ENCODE results near the gene TTC39B.
A peak's percentile ranks its signal among the peaks of the same experiment; 100 is the strongest.

The TTC39B gene

DNA sequence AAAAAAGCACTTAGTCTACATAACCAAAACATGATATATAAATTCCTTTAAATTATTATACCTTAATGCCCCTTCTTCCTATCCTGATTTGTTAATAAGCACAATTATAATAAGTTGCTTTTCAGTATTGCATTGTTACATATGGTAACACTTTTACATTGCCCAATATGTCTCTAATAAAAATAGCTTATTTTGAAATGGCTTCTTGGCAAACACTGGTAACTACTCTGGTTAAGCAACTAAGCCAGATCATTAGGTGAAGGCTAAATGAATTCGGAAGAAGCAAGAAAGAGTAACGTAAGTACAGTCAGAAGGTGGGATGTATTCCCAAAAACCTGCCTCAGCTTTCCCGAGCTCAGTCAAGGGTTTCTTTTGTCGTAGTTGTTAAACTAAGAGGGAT, 85.3 kb downstream of the TTC39B start:
- no peak overlapping the region for H3K4me3 ChIP-seq
- no peak for TF ChIP-seq POLR2AphosphoS5 (IDR thresholded peaks at IDR 0.05; ENCODE audit: borderline replicate concordance, low read depth, low read length)
- no peak for TF ChIP-seq FOXP2 (optimal IDR thresholded peaks at IDR 0.05; ENCODE audit: control extremely low read depth, extremely low read length, insufficient read depth)
- no peak for TF ChIP-seq EZH2 (IDR thresholded peaks at IDR 0.05)
- no peak overlapping the region for H3K27ac ChIP-seq
- H3K9ac ChIP-seq (ENCODE audit: insufficient read length): no peak overlapping the region
- DNase-seq (ENCODE audit: low read depth, low spot score): no peak
- H3K36me3 ChIP-seq (ENCODE audit: insufficient read depth, low read length): no peaks in the 10 kb centered on the region
- H3K9me3 ChIP-seq (ENCODE audit: low read depth, low read length): no peaks in the 10 kb centered on the region

DNA sequence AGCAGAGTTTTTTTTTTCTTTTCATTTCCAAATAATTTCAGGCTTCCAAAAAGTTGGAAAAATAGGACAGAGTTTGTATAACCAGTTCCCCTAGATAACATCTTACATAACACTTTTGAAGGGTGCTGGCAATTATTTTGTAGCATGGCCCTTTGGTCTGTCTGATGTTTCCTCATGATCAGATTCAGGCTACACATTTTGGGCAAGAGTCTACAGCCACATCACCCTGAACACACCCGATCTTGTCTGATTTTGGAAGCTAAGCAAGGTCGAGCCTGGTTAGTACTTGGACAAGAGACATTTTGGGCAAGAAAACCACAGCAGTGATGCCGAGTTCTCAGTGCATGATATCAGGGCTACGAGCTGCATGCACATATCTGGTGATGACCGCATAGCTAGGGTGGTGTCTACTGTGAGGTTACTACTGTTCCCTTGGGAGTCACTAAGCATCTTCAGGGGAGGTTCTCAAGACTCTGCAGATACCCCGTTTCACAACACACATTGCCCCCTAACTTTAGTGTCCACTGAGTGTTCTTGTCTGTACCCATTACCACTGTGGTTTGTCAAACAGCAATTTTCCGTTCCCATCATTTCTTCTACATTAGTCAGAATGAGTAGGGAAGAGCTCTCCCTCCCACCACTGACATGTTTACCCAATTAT, 86.2 kb downstream of the TTC39B start:
- no peak overlapping the region for H3K9ac ChIP-seq (ENCODE audit: insufficient read length)
- no peak overlapping the region for H3K4me3 ChIP-seq
- DNase-seq (ENCODE audit: low read depth, low spot score): no peak
- TF ChIP-seq FOXP2 (optimal IDR thresholded peaks at IDR 0.05; ENCODE audit: control extremely low read depth, extremely low read length, insufficient read depth) (no peak), EZH2 (IDR thresholded peaks at IDR 0.05) (no peak), POLR2AphosphoS5 (IDR thresholded peaks at IDR 0.05; ENCODE audit: borderline replicate concordance, low read depth, low read length) (no peak)
- H3K9me3 ChIP-seq (ENCODE audit: low read depth, low read length): no peaks in the 10 kb centered on the region
- no peaks in the 10 kb centered on the region for H3K36me3 ChIP-seq (ENCODE audit: insufficient read depth, low read length)
- H3K27ac ChIP-seq: no peak overlapping the region

DNA sequence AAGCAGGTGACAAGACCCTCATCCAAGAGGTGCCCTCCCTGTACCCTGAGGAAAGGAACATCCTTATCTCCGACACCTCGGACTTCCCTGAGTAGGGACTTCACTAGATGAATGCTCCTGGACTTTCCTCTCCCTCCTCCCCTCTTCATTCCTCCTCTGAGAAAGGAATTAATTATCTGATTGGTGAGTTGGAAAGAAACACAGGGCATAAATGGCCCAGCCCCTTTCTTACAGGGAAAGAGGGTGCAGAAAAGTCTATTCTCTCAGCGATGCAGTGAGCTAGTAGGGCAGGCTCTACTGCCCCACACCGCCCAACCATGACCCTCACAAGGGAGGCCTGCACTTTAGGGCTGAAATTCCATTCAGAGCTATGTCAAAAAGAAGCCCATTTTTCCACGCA, 87.5 kb downstream of the TTC39B start:
- TF ChIP-seq EZH2 (IDR thresholded peaks at IDR 0.05): no peak
- no peak for TF ChIP-seq POLR2AphosphoS5 (IDR thresholded peaks at IDR 0.05; ENCODE audit: borderline replicate concordance, low read depth, low read length)
- no peak for TF ChIP-seq FOXP2 (optimal IDR thresholded peaks at IDR 0.05; ENCODE audit: control extremely low read depth, extremely low read length, insufficient read depth)
- Histone ChIP-seq H3K27ac (no peak overlapping the region), H3K36me3 (ENCODE audit: insufficient read depth, low read length) (no peaks in the 10 kb centered on the region), H3K9ac (ENCODE audit: insufficient read length) (no peak overlapping the region), H3K9me3 (ENCODE audit: low read depth, low read length) (no peaks in the 10 kb centered on the region), H3K4me3 (no peak overlapping the region)
- DNase-seq (ENCODE audit: low read depth, low spot score): no peak

DNA sequence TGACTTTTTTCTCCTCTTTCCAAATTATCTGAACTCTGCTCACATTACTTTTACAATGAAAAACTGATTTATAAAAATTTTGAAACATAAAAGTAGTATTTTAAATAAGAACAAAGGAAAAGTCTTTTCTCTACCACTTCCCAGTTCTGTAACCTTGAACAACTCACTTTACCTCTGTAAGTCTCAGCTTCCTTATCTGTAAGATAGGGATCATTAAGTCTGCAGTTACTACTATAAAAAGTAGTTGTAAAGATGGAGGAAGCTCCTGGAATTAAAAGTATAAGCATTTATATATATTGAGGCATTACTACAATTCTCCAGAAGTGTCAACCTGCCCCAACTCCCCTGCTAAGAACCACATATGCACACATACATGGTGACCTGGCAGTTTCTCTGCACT, 88.0 kb downstream of the TTC39B start:
- no peaks in the 10 kb centered on the region for H3K9me3 ChIP-seq (ENCODE audit: low read depth, low read length)
- H3K36me3 ChIP-seq (ENCODE audit: insufficient read depth, low read length): no peaks in the 10 kb centered on the region
- no peak overlapping the region for H3K27ac ChIP-seq
- no peak for TF ChIP-seq POLR2AphosphoS5 (IDR thresholded peaks at IDR 0.05; ENCODE audit: borderline replicate concordance, low read depth, low read length)
- TF ChIP-seq EZH2 (IDR thresholded peaks at IDR 0.05): no peak
- no peak for TF ChIP-seq FOXP2 (optimal IDR thresholded peaks at IDR 0.05; ENCODE audit: control extremely low read depth, extremely low read length, insufficient read depth)
- no peak for DNase-seq (ENCODE audit: low read depth, low spot score)
- no peak overlapping the region for H3K9ac ChIP-seq (ENCODE audit: insufficient read length)
- H3K4me3 ChIP-seq: no peak overlapping the region

DNA sequence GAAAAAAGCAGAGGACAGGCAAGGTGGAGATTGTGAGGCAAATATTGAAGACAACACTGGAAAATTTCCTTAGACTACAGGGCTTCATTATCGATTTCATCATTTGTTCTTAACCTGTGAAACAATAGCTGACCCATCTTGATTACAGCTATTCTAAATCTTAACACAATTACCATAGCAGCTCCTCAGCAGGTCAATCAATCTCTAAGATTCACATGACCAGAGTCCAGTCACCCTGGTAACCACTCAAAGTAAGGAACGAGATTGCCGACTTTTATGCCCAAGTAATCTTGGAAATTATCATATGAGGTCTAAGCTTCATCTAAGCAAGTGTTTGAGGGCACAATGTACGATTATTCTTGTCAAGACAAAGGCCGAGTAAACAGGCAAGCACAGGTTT, 93.8 kb downstream of the TTC39B start:
- no peak overlapping the region for H3K27ac ChIP-seq
- no peak for TF ChIP-seq POLR2AphosphoS5 (IDR thresholded peaks at IDR 0.05; ENCODE audit: borderline replicate concordance, low read depth, low read length)
- no peak for TF ChIP-seq EZH2 (IDR thresholded peaks at IDR 0.05)
- no peak for TF ChIP-seq FOXP2 (optimal IDR thresholded peaks at IDR 0.05; ENCODE audit: control extremely low read depth, extremely low read length, insufficient read depth)

DNA sequence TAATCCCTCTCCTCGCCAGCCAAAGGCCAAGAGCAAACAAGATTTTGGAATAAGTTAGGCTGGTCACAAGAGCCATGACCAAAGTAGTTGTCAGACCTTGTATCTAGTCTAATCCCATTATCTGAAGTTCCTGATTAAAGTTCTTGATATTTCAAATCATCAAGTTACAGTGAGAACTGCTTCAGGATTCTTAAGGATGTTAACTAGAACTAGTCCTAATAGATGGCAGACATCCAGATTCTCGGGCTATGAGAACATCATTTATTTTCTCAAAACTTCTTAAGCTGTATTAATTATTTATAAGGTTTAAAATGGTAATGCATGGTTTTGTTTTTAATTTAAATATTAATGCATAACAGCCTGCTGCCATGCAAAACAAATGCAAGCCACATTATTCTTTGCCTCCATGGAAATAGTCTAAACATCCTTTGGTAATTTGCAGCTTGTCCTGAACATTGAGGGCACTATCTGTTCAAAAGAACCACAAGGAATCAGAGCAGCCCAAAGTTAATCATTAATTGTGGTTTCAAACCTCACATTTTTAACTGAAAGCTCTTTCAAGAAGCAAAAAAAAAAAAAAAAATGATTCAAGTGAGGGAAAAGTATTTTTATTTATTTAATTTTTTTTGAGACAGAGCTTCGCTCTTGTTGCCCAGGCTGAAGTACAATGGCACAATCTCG, 95.1 kb downstream of the TTC39B start:
- Histone ChIP-seq H3K36me3 (ENCODE audit: insufficient read depth, low read length) (no peaks in the 10 kb centered on the region), H3K4me3 (peak overlapping the region; percentile 63), H3K9ac (ENCODE audit: insufficient read length) (peak overlapping the region; percentile 68), H3K27ac (peak overlapping the region; percentile 95), H3K9me3 (ENCODE audit: low read depth, low read length) (no peaks in the 10 kb centered on the region)
- TF ChIP-seq POLR2AphosphoS5 (IDR thresholded peaks at IDR 0.05; ENCODE audit: borderline replicate concordance, low read depth, low read length) (no peak), EZH2 (IDR thresholded peaks at IDR 0.05) (no peak), FOXP2 (optimal IDR thresholded peaks at IDR 0.05; ENCODE audit: control extremely low read depth, extremely low read length, insufficient read depth) (no peak)
- peak; percentile 79 for DNase-seq (ENCODE audit: low read depth, low spot score)

More for the DNA sequence above, 93.8 kb downstream of the TTC39B start:
- Histone ChIP-seq H3K36me3 (ENCODE audit: insufficient read depth, low read length) (no peaks in the 10 kb centered on the region), H3K9me3 (ENCODE audit: low read depth, low read length) (no peaks in the 10 kb centered on the region), H3K9ac (ENCODE audit: insufficient read length) (no peak overlapping the region), H3K4me3 (no peak overlapping the region)
- DNase-seq (ENCODE audit: low read depth, low spot score): no peak

DNA sequence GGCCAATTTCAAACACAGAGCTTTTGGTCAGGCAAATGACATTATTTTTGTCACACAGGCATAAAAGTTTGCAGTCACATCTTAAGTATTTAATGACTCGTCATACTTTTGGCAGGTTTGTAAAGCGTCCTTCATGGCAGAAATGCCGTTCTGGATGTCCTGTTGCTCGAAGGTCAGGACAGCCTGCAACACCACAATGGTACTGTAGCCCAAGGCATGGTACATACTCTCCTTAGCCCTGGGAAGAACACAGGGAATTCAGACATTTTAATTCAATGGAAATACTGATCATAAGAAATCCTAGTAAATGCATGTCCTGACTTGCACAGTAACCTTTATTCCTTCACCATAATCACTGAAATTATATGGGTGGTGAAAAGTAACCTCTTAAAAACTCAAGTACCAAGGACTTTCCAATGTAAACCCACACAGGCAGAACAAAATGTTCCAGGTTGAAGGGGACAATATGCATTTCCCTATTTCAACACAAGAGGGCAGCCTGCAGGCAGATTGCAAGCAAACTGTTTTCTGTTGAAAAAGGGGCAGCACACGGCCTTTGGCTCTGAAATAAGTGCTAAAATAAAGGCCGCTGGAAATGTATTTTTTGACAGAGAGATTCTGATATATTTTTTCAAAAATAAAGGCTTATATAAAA, 95.7 kb downstream of the TTC39B start:
- H3K4me3 ChIP-seq: peak overlapping the region; percentile 63
- DNase-seq (ENCODE audit: low read depth, low spot score): peak; percentile 70
- H3K27ac ChIP-seq: peak overlapping the region; percentile 95
- H3K9me3 ChIP-seq (ENCODE audit: low read depth, low read length): no peaks in the 10 kb centered on the region
- TF ChIP-seq POLR2AphosphoS5 (IDR thresholded peaks at IDR 0.05; ENCODE audit: borderline replicate concordance, low read depth, low read length) (no peak), EZH2 (IDR thresholded peaks at IDR 0.05) (no peak), FOXP2 (optimal IDR thresholded peaks at IDR 0.05; ENCODE audit: control extremely low read depth, extremely low read length, insufficient read depth) (no peak)
- peak overlapping the region; percentile 68 for H3K9ac ChIP-seq (ENCODE audit: insufficient read length)
- no peaks in the 10 kb centered on the region for H3K36me3 ChIP-seq (ENCODE audit: insufficient read depth, low read length)

DNA sequence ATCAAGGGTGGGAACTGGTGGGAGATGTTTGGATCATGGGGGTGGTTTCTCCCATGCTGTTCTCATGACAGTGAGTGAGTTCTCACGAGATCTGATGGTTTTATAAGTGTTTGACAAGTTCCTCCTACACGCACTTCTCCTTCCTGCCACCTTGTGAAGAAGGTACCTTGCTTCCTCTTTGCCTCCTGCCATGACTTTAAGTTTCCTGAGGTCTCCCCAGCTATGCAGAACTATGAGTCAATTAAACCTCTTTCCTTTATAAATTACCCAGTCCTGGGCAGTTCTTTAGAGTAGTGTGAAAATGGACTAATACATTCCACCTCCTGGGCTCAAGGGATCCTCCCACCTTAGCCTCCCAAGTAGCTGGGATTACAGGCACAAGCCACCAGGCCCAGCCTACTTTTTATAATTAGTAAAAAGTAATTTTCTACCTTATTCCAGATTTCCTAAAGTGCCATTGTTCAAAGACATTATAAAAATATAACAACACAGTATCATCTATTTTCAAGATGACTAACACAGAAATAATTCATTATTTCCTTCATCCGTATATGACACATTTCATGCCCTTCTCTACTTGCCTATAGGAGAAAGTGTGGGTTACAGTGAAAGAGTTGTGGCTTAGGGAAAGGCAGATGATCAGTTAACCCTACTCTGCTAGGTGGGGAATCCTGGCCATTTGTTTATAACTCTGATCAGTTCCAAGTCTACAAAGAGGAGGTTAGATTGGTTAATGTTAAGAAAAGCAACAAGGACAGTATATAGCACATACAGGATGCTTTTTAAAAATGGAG, 99.9 kb downstream of the TTC39B start:
- Histone ChIP-seq H3K9me3 (ENCODE audit: low read depth, low read length) (no peaks in the 10 kb centered on the region), H3K36me3 (ENCODE audit: insufficient read depth, low read length) (no peaks in the 10 kb centered on the region), H3K27ac (no peak overlapping the region), H3K4me3 (no peak overlapping the region), H3K9ac (ENCODE audit: insufficient read length) (no peak overlapping the region)
- no peak for TF ChIP-seq POLR2AphosphoS5 (IDR thresholded peaks at IDR 0.05; ENCODE audit: borderline replicate concordance, low read depth, low read length)
- no peak for TF ChIP-seq EZH2 (IDR thresholded peaks at IDR 0.05)
- no peak for TF ChIP-seq FOXP2 (optimal IDR thresholded peaks at IDR 0.05; ENCODE audit: control extremely low read depth, extremely low read length, insufficient read depth)
- no peak for DNase-seq (ENCODE audit: low read depth, low spot score)
